Measurements from ENCODE around the gene PTGR1.

GRCh38 chr9:111649016-111649415, 49.6 kb upstream of the PTGR1 start:
- TF ChIP-seq YY1 (IDR thresholded peaks at IDR 0.05; ENCODE audit: low read depth, low read length) (no peak), POLR2A (IDR thresholded peaks at IDR 0.05; ENCODE audit: control extremely low read depth in 1 of 2, low read depth in 2 of 2, low read length in 2 of 2) (no peak), CTCF (IDR thresholded peaks at IDR 0.05; ENCODE audit: control extremely low read depth in 1 of 3, insufficient read depth in 1 of 3, low read depth in 1 of 3, low read length in 3 of 3) (no peak), SP1 (IDR thresholded peaks at IDR 0.05; ENCODE audit: low read depth, low read length) (no peak), POU5F1 (IDR thresholded peaks at IDR 0.05; ENCODE audit: low read depth, low read length) (no peak)

Data from H1 (cell line).